ENCODE measurements around the gene A3GALT2.

DNA sequence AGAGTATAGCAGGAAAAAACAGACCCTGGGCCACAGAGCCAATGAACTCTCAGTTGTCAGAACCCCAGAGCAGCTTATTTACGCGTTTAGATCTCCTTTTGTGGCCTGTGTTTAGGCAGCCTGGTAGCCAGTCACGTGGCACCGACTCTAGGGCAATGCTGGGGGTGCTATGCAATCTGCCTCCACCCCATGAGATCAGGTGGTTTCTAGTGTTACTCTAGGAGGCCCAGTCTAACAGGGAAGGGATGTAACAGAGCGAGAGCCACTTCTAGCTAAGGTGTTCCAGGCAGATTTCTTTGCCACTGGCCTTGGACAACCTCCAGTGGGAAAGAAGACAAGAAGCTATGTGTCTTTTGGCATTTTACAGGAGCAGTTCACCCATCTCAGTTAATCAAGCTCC lies 12.0 kb upstream of the A3GALT2 start:
- TF ChIP-seq EZH2 (IDR thresholded peaks at IDR 0.05) (no peak), EZH2phosphoT487 (IDR thresholded peaks at IDR 0.05) (no peak)
- TF ChIP-seq, protein P1, sequence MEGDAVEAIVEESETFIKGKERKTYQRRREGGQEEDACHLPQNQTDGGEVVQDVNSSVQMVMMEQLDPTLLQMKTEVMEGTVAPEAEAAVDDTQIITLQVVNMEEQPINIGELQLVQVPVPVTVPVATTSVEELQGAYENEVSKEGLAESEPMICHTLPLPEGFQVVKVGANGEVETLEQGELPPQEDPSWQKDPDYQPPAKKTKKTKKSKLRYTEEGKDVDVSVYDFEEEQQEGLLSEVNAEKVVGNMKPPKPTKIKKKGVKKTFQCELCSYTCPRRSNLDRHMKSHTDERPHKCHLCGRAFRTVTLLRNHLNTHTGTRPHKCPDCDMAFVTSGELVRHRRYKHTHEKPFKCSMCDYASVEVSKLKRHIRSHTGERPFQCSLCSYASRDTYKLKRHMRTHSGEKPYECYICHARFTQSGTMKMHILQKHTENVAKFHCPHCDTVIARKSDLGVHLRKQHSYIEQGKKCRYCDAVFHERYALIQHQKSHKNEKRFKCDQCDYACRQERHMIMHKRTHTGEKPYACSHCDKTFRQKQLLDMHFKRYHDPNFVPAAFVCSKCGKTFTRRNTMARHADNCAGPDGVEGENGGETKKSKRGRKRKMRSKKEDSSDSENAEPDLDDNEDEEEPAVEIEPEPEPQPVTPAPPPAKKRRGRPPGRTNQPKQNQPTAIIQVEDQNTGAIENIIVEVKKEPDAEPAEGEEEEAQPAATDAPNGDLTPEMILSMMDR (IDR thresholded peaks at IDR 0.05) = no peak
